GM18505 (cell line): ENCODE data around the gene CST3.

ENCODE experiments used
- ATAC-seq: cut with Tn5 transposase; IDR thresholded peaks from one replicate; pipeline ENCODE4 v1.9.1; 2021; ENCODE audit not compliant: unreplicated experiment
- POLR2A ChIP-seq: IDR thresholded peaks from 4 replicates; pipeline ENCODE4 v1.6.1; 2011; ENCODE audit warnings: borderline replicate concordance; ENCODE audit not compliant: insufficient read depth, insufficient read length; ENCODE audit errors: extremely low read depth

Gene CST3

DNA sequence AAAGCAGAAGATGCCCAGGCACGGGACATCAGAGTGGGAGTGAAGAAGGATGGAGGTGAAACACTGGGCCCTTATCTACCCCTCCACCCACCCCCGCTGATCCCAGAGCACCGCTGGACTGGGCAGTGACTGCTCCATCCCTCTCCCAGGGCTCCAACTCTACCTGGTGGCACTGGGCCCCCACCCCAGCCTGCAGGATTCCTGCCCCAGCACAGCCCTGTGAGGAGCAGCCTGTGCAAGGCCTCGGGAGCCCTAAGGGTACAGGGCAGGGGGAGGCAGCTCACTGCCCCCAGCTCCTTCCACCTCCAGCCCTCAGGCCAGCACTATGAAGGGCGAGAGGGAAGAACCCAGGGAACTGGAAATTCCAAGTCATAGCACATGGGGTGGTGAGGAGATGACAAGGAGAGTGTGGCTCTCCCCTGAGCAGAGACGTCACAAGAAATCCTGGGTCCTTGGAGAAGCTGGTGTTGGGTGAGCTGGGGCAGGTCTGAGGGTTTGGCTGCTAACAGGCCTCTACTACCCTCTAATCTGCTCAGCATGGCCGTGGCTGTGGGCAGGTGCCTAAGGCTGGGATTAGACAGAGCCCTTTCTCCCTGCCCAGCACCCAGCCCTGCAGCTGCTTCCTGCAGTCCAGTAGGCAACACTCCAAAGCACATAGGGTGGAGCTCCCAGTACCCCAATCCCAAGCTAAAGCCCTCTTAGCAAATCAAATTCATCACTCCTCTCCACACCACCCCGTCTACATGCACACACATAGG lies 3.5 kb downstream of the CST3 start:
- ATAC-seq, result no peak
- TF ChIP-seq POLR2A, result no peak

- no peak for ATAC-seq
- no peak for TF ChIP-seq POLR2A
These were observed 4.8 kb downstream of the CST3 start for GRCh38 chr20:23632711-23633573.

GRCh38 chr20:23631981-23632710 lies 5.6 kb downstream of the CST3 start:
- no peak for ATAC-seq

GRCh38 chr20:23631226-23631822 lies 6.4 kb downstream of the CST3 start:
- TF ChIP-seq POLR2A, result no peak
- no peak for ATAC-seq

More at GRCh38 chr20:23631981-23632710, 5.6 kb downstream of the CST3 start:
- no peak for TF ChIP-seq POLR2A

DNA sequence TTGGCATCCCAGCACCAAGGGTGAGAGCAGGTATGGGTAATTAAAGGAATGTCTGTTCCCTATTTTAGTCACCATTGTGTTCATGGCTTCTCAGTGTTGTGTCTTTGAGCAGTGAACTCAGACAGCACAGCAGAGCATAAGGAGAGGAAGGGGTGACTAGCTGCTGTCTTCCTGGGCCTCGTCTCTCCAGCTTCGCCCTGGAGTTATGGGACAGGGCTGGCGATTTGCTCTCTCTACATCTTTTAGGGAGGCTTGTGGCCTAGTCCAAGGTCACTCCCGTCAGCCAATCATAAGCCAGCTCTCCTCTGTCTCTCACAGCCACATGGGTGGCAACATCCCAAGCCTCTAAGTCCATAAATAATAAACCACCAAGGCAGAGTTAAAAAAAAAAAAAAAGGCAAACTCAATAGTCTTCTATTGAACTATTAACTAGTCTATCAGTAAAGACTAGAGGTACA lies 7.3 kb downstream of the CST3 start:
- ATAC-seq, result no peak
- no peak for TF ChIP-seq POLR2A

DNA sequence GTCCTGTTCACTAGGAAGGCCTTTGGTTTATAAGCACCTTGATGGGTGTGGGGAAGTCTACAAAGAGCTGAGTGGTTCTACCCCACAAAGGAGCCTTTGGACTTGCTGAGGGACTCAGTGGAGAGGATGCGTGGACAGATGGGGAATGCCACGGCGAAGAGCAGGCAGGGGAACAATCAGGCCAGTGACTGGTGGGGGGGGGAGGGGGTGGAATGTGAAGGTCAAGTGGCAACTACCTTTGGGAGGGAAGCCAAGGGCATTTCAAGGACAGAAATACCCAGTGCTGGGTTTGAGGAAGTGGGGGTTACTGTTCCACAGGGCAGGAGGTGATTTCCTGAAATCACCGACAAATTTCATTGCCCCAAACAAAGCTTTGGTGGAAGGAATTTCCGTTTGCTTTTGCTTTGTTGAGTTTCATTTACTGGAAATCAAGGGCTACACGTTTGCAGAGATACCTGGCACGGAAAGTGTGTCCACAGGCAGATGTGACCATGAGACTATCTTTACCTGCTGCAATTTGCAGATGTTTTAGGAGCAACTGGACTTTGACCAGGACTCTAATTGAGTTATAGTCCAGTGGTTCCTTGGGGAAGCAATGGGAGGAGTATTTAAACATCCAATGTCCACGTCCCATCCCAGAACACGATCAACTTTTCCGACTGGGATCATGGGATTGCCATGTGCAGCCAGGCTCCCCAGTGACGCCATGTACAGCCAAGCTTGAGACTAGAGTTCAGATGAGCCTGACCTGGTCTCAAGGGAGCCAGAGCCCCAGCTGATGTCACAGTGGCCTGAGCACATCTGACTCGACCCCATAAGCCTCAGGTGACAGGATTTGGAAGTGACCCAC lies 8.0 kb downstream of the CST3 start:
- TF ChIP-seq POLR2A, result no peak
- ATAC-seq, result no peak

DNA sequence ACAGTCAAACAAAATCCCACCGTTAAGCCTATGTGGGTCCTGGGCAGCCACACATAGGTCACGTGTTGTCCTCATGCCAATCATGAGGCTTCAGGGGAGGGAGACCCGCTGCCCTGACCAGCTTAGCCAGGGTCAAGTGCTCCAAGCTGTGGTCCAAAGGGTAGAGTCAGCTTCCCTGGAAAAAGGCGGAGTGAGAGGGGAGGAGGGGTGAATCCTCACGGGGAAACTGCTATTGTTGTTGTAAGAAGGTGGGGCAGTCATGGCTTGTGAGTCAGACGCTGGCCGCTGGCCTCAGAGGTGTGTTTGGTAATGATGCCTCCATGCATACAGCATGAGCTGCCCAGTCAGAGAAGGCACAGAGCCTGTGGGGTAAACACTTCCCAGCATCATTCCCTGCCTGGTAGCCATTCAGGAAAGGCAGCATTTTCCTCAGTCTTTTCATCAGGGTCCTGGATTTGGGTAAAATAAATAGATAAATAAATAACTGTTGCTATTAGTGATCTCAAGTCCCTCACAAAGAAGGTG lies 8.7 kb downstream of the CST3 start:
- no peak for TF ChIP-seq POLR2A
- no peak for ATAC-seq

- ATAC-seq, result no peak
- TF ChIP-seq POLR2A, result no peak
These were observed 9.2 kb downstream of the CST3 start for GRCh38 chr20:23628402-23629016.

DNA sequence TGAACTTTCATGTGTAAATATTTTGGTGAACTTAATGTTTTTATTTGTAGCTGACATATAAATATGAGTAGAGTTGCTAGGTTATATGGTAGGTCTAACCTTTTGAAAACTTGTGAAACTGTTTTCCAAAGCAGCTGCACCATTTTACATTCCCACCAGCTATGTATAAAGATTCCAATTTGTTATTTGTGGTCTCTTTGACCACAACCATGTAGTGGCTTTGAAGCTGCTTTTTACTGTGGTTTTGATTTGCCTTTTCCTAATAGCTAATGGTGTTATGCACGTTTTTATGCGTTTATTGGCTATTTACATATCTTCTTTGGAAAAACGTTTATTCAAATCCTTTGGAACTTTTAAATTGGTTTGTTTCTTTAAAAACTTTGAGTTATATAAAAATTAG lies 10.3 kb downstream of the CST3 start:
- no peak for ATAC-seq

DNA sequence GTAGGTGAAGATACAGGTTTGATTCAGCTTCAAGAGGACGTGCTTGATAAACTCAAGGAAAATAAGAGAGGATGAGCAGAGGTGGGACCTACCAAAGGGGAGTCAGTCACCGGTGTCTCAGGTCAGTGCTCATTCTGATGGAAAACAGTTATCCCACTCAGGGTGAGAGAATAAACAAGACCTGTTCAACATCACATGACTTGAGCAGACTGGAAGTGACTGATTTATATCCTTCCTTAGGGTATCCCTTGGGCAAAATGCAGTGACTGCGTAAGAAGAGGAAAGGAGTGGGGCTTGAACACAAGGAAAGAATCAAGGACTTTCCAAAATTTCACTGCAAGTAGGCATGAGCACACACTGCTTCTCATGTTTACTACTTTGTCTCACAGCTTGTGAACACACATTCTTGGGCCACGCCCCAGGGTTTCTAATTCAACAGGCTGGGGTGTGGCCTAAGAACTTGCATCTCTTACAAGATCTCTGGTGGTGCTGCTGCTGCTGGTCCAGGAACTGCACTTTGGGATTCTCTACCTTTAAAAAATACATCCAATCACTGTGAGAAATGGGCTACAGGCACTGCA lies 11.6 kb downstream of the CST3 start:
- no peak for ATAC-seq
- no peak for TF ChIP-seq POLR2A

More for the DNA sequence above, 10.3 kb downstream of the CST3 start:
- no peak for TF ChIP-seq POLR2A

GRCh38 chr20:23625236-23625964 lies 12.4 kb downstream of the CST3 start:
- no peak for ATAC-seq
- TF ChIP-seq POLR2A, result no peak

DNA sequence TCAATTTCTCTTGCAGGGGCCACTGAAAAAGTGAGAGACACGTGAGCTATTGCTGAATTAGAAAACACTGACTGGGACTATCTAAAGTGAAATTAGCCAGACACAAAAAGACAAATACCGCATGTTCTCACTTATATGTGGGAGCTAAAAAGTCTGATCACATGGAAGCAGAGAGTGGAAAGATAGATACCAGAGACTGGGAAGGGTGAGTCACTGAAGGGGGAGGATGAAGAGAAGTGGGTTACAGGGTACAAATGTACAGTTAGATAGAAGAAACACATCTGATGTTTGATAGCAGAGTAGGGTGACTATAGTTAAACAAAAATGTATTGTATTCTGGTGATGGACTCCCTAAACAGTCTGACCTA lies 13.4 kb downstream of the CST3 start:
- TF ChIP-seq POLR2A, result no peak
- no peak for ATAC-seq
